8988T (cell line): ENCODE data around the gene RASSF8.

Experiments
- DNase-seq: peaks from one replicate; pipeline ENCODE4 v3.0.0; 2011

RASSF8 gene

DNA sequence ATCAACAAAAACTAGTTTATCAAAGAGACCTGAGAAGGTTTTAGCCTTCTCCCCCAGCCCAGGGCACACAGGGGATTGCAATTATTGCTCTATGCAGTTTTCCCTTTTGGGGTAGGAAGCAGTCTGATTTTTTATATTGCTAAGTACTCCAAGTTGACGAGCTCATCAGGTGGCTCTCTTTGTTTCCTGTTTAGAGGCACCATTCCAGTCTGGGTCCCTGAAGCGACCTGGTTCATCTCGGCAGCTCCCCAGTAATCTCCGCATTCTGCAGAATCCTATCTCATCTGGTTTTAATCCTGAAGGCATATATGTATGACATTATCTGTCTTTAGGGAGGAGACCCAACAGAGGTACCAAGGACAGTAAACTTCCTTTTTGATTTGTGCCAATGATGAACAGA lies 110.0 kb downstream of the RASSF8 start:
- no peak for DNase-seq

DNA sequence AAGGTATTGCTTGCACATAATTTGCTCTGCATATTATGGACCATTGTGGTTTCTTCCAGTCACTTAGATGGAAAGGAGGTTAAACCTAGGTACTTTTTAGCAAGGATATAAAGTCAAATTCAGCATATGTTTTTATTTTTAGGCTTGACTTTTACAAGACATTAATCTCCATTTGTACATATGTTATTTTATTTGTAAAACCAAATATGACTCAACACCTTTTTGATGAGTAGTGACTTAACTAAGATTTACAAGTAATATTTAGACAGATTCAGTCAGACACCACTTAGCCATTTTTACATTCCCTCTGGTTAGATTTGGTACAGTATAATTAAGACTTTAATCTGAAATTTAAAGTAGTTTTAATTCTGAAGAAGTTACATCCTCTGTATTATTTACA lies 111.3 kb downstream of the RASSF8 start:
- DNase-seq = no peak

DNA sequence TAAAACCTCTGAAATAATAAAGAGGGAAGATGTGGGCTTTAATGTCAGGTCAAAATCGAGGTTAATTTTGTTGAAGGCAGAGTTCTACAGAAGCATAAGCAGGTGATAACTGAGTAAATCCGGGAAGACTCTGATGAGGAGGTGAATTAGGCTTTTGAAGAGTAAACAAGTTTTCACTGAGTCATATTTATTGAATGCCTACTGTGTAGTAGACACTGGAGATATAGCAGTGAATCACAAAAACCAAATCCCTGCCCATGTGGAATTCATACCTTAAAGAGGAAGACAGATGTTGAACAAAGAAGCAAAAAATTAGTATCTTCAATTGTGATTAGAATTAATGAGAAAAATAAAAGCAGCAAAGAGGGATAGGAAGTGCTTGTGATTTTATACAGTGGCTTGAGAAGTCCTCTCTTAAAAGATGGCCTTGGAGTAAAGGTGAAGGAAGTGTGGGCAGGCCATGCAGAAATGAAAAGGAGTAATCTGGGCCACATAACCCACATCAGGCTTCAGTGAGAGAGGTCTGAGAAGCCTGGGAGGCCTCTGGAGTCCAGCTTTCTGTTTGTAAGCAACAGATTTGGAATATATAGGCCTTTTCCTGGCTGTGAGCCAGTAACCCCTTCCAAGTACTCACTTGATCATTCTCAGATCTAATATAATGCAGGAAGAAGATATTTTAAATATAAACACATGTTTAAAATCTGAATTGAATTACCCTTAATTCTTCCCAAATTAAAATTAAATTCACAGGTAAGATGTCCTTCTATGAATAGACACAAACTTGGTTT lies 119.6 kb downstream of the RASSF8 start:
- DNase-seq = no peak

DNA sequence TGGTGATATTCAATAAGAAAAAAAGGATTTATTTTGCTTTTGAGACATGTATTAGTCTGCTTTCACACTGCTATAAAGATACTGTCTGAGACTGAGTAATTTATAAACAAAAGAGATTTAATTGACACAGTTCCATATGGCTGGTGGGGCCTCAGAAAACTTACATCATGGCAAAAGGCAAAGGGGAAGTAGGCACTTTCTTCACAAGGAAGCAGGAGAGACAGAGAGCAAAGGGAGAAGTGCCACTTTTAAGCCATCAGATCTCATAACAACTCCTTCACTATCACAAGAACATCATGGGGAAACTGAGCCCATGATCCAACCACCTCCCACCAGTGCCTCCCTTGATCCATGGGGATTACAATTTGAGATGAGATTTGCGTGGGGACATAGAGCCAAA lies 122.4 kb downstream of the RASSF8 start:
- no peak for DNase-seq

DNA sequence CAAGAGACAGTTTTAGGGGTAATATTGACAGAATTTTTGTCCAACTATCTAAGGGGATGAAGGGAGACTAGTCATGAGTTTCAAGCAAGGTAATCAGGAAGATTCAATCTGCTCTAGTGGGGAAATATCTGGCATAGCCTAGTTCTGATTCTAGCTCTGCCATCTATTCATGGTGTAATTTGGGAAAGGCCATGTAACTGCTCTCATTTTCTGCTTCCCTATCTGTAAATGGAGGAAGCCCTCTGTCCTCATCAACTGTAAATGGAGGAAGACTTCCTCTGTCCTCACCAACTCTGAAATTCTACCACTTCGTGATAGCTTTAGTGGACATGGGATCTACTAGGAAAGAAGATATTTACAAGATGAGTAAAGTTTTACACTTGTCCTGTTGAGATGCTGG lies 128.5 kb downstream of the RASSF8 start:
- DNase-seq = no peak

DNA sequence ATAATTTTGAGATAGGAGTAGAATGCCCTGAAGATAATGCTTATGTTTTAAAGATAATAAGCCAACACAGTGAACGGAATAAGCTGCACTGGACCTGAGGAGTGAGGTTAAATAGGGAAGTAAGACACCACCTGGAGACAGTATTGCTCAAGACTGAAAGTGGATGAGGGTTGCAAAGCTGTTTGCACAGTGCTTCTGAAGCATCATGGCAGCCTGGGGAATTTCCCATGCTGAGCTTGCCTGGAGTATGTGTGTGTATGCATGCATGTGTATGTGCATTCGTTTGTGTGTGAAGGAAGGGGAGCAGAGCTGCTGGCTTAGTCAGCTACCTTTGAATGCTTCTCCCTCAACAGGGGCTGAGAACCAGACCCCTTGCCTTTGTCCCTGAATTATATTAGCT lies 130.5 kb downstream of the RASSF8 start:
- DNase-seq = no peak

DNA sequence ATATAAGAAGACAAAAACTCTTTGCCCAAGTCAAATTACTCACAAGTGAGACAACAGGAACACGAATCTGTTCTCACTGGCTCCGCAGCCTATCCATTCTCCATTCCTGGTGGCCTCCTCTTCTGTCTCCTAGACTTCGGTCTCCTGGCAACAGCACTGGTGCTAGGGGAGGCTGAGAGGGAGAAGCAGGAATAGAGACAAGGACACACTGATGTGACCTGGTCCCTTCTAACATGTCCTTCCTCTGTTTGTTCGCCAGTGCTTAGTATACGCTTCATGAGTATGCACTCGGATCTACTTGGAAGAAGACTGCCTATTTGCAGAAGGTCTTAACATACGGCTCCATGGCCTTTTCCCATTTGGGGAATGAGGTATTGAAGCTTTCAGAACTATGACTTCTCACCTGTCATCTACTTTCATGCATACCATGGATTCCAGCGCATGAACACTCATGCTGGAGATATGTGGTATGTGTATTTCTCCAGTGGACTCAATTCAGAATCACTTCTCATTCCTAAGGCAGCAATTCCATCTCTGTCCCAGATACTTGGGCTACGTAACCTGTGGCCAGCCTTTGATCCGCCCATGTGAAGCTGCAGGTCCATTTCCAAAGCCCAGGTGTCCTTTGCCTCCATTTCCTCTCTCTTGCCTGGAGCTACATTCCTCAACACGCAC lies 132.5 kb downstream of the RASSF8 start:
- no peak for DNase-seq

DNA sequence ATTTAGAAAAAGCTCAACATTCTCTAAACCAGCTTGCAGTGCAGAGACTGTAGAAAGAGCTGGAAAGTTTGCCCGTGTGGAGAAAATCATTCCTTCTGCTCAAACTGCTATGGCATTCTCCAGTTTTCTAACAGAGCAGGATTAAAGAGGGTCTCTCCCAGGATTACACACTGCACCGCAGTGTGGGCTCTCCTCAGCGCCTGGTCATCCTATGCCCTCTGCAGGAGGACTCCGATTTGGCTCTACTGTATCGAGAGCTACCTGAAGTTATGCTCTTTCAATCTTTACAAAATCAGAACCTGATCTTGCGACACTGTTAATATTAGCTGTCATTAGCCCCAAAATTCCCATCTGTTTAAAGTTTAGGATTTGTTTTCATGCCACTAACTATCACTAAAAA lies 133.3 kb downstream of the RASSF8 start:
- no peak for DNase-seq

DNA sequence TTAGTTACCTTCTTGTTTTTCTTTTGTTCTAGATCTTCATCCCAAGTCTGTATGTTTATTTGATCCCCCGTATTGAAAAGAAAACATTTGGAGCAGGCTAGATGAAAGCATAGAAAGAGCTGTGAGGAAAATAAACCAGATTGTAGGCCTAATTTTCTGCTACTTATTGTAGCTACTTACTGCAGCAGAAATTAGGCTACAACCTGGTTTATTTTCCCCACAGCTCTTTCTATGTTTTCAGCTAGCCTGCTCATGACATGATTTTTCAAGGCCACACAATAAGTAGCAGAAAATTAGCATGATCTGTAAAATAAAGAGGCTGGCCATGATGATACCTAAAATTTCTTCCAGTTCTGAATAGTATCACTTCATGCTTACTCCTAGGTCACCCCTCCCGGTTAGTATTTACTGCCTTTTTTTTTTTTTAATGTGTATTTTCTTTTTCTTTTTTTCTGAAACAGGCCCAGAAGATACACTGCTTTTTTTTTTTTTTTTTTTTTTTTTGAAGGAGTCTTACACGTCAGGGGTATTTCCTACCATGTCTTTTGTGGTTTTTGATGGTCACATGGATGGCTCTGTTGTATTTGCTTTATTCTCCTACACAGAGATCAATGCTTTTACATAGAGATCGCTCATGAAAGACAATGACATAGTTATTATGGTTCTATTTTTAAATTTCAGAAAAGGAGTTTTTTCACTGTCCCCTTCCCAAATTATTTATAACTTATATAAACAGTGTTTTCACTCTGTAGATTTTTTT lies 134.0 kb downstream of the RASSF8 start:
- DNase-seq = no peak

DNA sequence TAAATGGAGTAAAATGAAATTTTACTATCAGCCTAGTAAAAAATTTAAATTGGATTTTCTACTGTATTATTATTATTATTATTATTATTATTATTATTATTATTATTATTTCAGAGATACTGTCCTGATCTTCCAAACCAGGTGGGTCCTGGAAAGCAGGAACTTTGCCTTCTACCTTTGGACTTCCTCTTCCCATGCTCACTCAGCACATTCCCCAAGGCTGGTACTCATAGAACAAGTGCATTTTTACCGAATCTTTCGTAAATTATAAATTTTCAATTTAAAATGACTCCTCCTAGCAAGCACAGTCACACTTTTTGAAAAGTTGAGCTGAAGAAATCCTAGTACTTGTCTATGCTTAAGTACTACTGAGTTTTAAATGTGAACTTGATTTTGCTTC lies 136.7 kb downstream of the RASSF8 start:
- DNase-seq = no peak

DNA sequence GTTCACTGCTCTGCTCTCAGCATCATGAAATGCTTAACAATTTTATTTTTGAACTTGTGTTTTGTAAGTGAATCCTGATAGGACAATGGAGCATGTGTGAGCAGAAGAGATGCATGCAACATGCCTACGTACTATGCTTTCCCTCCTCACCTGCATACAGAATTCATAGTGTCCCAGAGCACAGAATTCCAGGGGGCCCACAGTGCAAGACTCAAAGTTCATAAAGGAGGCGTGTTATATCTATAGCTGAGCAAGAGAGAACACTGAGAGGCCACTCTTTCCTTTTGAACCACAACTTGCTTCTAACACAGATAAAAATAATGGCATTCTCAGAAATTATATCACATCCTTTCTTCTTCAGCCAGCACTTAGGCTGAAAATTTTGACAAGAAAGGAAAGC lies 137.6 kb downstream of the RASSF8 start:
- no peak for DNase-seq

DNA sequence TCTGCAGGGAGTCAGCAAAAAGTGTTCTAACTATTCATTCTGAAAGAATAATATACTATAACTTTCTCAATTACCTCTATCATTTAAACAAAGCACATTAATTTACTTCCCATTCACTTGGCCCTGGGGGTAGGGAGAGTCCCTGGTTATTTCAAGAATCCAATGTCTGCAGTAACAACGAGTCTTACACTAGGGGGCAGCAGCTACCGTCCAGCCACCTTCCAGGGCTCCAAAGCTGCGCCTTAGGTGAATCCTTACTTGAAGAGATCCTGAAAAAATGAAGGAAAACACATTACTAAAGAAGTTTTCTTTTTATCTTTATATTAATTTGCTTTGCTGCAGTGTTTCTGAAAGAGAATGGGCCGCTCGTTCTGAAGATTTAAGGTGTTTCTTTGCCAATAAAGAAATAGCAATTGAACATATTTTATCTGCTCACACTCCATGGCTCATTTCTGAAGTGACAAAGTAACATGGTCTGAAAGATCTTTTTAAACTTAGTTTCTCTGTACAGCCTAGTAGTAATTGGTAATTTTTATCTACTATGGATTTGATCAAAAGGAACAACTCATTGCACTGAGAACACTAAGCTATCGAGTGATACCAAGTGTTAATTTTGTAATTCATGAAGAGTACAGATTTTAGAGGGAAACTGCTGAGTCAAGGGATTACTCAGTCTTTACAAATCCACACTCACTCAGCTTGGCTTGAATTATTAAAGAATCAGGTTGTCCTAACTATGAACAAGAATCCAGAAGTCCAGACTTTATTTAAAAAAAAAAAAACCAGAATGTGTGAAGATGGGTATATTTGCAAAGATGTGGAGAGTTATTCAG lies 138.8 kb downstream of the RASSF8 start:
- no peak for DNase-seq

DNA sequence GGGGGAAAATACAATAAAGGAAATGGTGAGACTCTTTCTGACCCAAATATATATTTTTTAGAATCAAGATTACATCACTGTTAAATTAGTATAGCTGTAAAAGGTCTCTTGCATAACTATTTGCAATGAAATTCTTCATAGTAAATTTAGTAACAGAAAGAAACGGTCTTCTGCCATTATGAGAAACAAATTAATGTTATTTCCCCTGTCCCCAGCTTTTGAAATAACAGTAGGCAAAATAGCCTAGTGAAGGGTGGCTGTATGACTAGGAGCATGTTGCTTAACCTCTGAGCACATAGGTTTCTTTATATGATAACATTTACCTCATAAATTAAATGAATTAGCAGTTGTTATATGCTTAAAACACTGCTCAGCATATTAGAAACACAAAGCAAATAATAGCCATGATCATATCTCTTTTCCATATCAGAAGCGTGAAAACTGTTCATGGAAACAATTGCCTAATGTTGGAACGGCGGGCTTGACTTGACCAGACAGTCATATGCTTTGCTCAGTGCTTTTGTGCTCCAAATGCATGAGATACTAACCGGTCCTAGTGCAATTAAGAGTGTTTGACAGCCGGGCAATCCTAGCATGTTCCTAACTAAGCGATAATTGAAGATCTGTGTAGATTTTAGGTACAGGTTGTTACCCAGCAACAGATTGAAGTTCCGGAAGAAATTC lies 142.3 kb downstream of the RASSF8 start:
- no peak for DNase-seq

DNA sequence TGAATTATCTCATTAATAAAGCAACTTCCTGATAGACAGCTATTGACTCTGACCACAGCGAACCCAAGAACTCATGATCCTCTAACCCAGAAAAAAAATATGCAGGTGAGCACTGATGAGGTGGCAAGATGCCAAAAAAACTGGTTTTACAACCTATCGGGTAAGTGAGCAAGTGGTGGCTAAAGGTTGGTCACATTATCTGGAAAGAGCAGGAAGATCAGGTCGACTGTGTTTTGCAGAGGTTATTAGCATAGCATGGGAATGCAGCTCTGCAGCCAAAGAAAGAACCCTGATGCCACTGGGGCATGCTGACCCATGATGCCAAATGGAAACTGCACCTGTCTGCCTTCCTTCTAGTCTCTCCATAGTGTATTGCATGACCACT lies 142.9 kb downstream of the RASSF8 start:
- no peak for DNase-seq

DNA sequence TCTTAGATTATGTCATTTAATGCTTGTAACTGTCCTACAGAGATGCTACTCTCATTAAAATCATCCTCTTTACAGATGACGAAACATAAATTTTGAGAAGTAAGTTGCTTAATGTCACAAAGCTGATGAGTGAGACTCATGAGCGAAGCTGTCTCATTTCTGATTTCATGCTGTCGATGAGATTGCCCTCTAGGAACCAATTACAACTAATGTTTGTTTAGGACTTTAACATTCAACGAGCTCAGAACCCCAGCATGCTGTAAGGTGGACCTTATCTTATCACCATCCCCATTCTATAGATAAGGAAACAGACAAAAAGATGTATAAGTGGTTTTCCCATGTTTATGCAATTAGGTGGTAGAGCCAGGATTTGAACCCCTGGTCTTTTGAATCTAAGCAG lies 143.3 kb downstream of the RASSF8 start:
- DNase-seq = no peak

DNA sequence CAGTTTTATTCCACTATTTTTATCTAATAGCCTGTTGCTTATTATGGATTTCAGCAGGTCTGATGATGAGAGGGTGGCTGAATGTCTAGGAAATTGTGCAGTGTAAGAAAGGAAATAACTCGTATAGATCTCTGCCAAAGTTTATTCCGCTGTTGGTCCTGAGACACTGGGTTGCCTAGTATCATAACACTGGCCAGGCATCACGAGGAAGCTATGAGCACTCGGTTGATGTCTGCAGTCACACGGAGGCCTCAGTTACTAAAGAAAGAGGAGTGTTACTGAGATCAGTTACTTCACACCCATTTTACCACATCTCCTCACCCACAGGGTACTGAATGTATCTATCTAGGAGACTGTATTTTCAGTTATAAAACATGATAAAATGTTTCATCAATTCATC lies 144.5 kb downstream of the RASSF8 start:
- no peak for DNase-seq

DNA sequence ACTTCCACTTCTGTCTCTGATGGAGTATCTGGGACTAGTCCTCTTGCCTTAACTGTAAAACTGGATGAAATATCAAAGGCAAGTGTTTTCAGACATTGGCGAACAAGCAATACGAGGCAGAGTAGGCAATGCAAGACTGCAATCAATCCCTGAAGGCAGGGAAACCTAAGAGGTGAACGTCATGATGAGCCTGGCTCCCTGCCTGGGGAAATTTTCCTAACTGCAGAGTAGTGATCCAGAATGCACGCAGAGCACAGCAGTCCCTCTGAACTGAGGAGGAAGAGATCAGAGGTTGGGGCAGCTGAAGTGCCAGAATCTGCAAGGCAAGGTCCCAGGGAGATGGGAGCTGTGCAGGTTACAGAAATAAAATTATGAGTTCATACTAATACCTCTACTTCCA lies 147.9 kb downstream of the RASSF8 start:
- DNase-seq = no peak

DNA sequence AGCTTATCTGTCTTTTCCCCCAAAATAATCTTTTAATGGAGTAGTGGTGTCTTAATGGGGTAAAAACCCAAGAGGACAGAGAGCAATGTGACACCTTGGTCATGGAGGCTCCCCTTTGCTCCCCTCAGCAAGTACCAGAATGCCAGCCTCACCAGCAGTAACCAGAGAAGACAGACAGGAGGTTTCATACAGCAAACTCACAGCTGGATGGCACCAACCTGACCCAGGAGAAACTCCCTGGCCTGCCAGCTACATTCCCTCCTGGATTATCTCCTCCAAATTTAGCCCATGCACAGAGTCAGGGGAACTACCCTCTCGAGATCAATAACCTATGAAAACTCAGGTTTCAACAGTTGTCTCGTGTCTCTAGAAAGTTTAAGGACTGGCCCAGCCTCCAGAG lies 150.4 kb downstream of the RASSF8 start:
- DNase-seq = no peak

DNA sequence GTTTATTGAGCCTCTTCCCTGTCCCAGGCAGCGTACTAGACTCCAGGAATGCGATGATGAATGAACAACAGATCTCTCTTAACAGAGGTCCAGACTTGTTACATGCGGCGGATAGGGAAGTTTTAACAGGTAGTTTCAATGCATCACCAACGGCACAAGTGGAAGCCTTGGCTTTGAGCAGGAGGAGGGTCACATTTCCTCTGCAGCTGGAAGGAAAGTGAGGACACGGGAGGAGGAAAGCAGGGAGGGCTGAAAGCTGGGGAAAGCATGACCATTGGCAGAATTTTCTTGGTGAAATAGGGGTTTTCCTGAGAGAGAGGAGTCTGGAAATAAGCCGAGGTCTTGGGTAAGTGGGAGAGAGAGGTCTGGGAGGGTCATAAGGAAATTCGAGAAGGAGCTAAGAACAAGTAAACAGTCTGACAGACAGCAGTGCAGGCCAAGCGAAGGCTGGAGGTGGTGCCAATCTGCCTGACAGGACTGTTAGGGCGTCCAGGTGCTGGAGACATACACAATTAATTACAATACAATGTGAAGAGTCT lies 150.9 kb downstream of the RASSF8 start:
- DNase-seq = no peak

DNA sequence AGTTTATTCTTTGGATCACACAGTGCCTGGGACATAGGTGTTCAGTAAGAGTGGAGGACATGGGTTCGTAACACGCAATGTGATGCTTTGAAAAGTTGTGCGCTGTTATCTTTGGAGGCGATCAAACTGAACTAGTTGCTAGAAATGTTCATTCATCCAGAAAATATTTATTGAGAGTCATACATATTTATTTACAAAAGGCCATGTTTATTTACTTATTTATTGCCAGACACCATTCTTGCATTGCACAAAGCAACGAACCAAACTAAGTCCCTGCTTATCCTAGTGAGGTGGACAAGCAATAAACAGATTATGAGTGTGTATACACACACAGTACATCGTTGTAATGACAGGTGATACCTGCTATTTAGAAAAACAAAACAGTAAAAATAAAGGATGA lies 153.8 kb downstream of the RASSF8 start:
- DNase-seq = no peak

DNA sequence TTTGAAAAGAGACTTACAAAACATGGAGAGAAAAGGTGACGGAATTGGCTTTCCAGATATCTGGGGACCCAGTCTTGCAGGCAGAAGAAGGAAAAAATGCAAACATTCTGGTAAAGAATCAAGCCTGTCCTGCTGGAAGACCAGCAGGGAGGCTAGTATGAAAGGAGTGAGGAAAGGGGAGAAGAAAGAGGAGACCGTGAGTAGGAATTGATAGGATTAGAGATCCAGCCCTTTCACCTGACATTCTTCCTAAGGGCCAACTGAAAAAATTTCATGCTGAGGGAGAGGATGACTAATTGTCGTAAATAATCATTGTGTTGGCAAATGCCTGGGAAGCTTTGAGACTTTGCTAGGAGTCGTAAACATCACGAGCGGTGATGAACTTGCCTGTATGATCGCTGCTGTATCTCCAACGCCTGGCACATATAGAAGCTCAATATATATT lies 154.2 kb downstream of the RASSF8 start:
- no peak for DNase-seq

DNA sequence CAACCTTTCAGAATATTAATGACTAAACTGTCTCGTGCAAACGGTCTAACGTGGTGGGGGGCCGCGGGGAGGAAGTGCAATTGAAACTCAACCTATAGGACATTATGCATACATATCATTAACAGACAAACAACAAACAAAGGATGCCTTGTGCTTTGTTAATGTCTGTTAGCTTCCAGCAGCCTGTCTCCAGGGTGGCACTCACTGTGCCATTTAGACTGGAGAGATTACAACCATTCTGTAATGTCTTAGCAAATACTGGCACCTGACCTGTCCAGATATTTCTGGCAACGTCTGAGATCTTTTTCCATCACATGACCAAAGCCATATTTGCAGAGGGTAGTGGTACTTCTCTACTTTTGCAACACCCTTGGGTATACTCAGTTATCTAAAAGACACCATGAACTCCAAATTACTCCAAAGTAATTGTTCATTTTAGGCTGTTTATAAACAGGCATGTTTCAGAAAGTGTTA lies 154.7 kb downstream of the RASSF8 start:
- DNase-seq = no peak
